ENCODE measurements around the gene RBP3. TPM values are rescaled to one million over a fixed set of nuclear protein-coding genes. Genes with fewer than 3 reads are reported as not detected.

RBP3 gene
- polyA plus RNA-seq, 6 donors from 2014 or later: not detected

DNA sequence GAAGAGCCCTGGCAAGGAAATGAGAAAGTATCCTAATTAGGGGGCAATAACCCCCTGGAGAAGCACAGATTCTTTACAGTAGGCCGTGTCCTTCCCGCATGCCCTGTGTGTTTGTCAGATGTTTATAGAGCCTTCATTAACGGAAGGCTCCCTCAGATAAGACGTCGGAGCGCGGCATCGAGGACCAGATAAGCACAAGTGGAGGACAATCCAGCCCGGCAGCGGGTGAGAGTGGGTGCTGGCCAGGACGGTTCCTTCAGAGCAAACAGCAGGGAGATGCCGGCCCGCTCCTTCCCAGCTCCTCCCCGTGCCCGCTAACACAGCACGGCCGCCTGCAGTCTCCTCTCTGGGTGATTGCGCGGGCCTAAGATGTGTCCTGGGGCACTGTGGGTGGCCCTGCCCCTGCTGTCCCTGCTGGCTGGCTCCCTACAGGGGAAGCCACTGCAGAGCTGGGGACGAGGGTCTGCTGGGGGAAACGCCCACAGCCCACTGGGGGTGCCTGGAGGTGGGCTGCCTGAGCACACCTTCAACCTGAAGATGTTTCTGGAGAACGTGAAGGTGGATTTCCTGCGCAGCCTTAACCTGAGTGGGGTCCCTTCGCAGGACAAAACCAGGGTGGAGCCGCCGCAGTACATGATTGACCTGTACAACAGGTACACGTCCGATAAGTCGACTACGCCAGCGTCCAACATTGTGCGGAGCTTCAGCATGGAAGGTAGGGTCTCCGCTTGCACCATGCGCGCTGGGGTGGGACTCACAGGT, 25.7 kb upstream of the RBP3 start, which contains the start of gene GDF2:
Gene GDF2 (plus strand): TSS at position 155 of the 762 bp plus-strand sequence. CDS start 215 bp downstream, at position 370.
- Mint-ChIP-seq H3K9me3 (peaks cover 0 to 2% (median 0%) of the 10 kb centered on the region in 7 donors), H3K27ac (peak within 1 kb of the TSS in 1 of 6 donors; percentile 58), H3K4me3 (peak within 1 kb of the TSS in 1 of 8 donors; percentile 57), H3K4me1 (peaks cover 0 to 1% (median 0%) of the 10 kb centered on the region in 3 donors), H3K36me3 (no peaks in the 10 kb centered on the region), H3K27me3 (peaks cover 9 to 37% (median 31%) of the 10 kb centered on the region in 3 donors)
- DNase-seq (no peak), ATAC-seq (ENCODE audit: low read depth in 2 of 2) (no peak)

DNA sequence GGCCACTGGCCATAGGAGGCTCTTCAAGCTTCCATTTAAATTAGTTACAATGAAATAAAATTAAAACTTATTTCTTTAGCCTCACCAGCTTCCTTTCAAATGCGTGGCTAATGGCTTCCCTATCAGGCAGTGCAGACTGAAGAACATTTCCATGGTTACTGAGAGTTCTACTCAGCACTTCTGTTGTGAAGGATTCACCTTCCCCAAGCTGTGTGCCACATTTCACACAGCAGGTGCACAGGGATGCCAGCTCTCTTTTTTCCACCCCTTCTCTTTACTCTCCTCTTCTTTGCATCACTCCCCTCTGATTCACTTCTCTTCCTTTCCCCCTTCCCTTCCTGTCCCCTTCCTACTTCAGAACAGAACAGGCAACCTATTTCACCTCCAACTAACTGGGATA, 25.1 kb upstream of the RBP3 start:
- Mint-ChIP-seq H3K4me3 (no peak overlapping the region), H3K4me1 (peaks cover 0 to 7% (median 0%) of the 10 kb centered on the region in 3 donors), H3K27ac (peak overlapping the region in 1 of 6 donors; percentile 58), H3K27me3 (peaks cover 9 to 37% (median 31%) of the 10 kb centered on the region in 3 donors), H3K9me3 (peaks cover 0 to 7% (median 2%) of the 10 kb centered on the region in 7 donors), H3K36me3 (no peaks in the 10 kb centered on the region)
- DNase-seq: no peak
- no peak for ATAC-seq (ENCODE audit: low read depth in 2 of 2)

DNA sequence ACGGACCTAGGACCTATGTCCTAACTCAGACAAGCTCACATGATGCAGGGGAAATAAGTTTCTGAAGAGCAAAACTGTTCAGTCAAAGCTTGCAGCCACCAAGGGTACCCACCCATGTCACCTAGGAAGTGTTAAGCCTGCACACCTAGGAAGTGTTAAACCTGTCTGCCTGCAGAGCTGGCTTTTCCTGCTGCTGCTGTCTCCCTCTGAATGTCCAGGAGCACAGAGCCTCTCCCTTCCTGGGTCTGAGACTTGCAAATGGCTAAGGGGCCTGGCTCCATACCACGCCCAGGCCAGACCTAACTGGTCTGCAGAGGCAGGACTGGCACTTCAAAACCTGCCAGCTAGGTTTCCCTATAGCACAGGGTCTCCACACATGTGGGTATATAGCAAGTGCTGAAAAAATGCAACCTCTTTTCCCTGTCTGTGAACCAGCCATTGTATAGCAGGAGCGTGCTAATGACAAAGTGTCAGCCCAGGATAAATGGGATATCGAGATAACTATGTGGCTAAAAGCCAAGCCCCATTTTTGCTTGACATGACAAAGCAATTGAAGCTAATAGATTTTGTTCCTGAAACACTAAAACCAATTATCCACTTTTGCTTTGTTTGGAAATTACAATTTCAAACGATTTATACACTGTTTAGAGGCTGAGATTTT, 24.4 kb upstream of the RBP3 start:
- H3K4me3 Mint-ChIP-seq: no peak overlapping the region
- peaks cover 0 to 14% (median 0%) of the 10 kb centered on the region in 3 donors for H3K4me1 Mint-ChIP-seq
- no peak for ATAC-seq (ENCODE audit: low read depth in 2 of 2)
- no peak for DNase-seq
- no peaks in the 10 kb centered on the region for H3K36me3 Mint-ChIP-seq
- peaks cover 0 to 11% (median 3%) of the 10 kb centered on the region in 7 donors for H3K9me3 Mint-ChIP-seq
- no peak overlapping the region for H3K27ac Mint-ChIP-seq
- H3K27me3 Mint-ChIP-seq: peaks cover 9 to 37% (median 29%) of the 10 kb centered on the region in 3 donors

DNA sequence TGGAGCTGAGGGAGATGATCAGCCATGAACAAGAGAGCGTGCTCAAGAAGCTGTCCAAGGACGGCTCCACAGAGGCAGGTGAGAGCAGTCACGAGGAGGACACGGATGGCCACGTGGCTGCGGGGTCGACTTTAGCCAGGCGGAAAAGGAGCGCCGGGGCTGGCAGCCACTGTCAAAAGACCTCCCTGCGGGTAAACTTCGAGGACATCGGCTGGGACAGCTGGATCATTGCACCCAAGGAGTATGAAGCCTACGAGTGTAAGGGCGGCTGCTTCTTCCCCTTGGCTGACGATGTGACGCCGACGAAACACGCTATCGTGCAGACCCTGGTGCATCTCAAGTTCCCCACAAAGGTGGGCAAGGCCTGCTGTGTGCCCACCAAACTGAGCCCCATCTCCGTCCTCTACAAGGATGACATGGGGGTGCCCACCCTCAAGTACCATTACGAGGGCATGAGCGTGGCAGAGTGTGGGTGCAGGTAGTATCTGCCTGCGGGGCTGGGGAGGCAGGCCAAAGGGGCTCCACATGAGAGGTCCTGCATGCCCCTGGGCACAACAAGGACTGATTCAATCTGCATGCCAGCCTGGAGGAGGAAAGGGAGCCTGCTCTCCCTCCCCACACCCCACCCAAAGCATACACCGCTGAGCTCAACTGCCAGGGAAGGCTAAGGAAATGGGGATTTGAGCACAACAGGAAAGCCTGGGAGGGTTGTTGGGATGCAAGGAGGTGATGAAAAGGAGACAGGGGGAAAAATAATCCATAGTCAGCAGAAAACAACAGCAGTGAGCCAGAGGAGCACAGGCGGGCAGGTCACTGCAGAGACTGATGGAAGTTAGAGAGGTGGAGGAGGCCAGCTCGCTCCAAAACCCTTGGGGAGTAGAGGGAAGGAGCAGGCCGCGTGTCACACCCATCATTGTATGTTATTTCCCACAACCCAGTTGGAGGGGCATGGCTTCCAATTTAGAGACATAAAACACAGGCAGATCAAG, 22.6 kb upstream of the RBP3 start:
- Mint-ChIP-seq H3K4me1 (peaks cover 0 to 14% (median 0%) of the 10 kb centered on the region in 3 donors), H3K27ac (no peak overlapping the region), H3K27me3 (peaks cover 9 to 36% (median 27%) of the 10 kb centered on the region in 3 donors), H3K36me3 (no peaks in the 10 kb centered on the region), H3K4me3 (no peak overlapping the region), H3K9me3 (peaks cover 0 to 11% (median 3%) of the 10 kb centered on the region in 7 donors)
- DNase-seq (no peak), ATAC-seq (ENCODE audit: low read depth in 2 of 2) (no peak)

DNA sequence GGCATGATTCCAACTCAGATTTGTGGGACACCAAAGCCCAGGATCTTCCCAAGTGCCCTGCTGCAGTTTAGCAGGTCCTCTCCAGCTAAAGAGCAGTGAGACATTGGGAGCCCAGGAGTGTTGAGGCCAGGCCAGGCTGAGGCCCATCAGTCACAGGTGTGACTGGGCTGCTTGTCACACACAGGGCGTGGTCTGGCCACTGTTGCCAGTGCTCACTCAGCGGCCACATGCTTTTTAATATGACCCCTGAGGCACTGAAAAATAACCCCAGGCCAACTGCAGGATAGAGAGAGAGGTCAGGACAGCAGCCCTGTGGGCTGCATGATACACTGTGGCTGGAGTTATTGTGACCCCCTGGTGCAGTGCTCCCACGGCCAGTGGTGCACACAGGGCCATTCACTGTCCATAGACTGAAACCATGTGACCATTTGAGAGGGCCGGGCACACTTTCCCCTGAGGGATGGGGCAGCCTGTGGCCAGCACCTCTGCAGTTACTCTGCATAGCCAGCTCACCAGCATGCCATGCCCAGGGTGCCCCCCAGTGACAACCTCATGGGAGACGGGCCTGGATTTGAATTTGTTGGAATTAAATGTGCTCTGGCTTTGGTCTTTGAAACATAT, 21.7 kb upstream of the RBP3 start:
- Mint-ChIP-seq H3K36me3 (no peaks in the 10 kb centered on the region), H3K27ac (peak overlapping the region in 1 of 6 donors; percentile 44), H3K4me3 (no peak overlapping the region), H3K27me3 (peaks cover 5 to 28% (median 19%) of the 10 kb centered on the region in 3 donors), H3K9me3 (peaks cover 0 to 11% (median 3%) of the 10 kb centered on the region in 7 donors), H3K4me1 (peaks cover 0 to 14% (median 0%) of the 10 kb centered on the region in 3 donors)
- ATAC-seq (ENCODE audit: low read depth in 2 of 2): no peak
- no peak for DNase-seq

DNA sequence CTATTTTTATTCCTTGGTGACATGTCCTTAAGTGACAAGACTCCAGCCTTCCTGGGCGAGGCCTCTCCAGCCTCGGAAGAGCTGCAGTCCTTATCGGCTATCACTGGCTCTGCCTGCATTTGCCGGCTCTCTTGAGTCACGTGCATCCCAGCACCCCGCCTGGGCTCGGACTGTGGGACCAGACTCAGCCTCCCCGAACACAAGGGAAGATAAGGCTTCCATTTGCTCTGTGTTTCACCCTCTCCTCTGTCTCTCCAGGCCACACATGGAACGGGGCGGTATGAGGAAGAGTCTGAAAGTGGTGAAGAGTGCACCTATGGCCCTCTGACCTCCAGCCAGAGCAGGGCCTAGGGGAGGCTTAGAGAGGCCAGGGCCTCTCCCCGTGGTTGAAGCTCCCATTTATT, 21.2 kb upstream of the RBP3 start:
- Mint-ChIP-seq H3K27ac (peak overlapping the region in 1 of 6 donors; percentile 47), H3K4me3 (no peak overlapping the region), H3K27me3 (peaks cover 4 to 23% (median 14%) of the 10 kb centered on the region in 3 donors), H3K36me3 (no peaks in the 10 kb centered on the region), H3K9me3 (peaks cover 0 to 11% (median 3%) of the 10 kb centered on the region in 7 donors), H3K4me1 (peaks cover 0 to 14% (median 0%) of the 10 kb centered on the region in 3 donors)
- DNase-seq (no peak), ATAC-seq (ENCODE audit: low read depth in 2 of 2) (no peak)

DNA sequence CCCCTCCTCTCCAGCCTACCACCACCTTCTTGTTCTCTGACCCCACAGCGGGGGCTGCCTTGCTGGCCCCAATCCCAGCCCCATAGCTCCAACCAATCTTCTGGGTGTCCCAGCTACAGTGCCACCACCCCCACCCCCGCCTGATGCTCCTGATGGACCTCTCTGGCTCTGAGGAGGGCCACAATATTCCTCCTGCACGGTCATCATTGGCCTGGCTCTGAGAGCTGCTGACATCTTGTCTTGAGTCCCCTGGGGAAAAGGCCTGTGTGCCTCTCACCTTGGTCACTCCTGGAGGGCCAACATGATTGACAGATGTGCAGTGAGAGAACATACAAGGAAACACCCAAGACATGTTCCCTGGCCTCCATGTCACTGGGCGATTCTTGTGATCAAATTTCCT, 18.3 kb upstream of the RBP3 start:
- Mint-ChIP-seq H3K9me3 (peaks cover 0 to 11% (median 3%) of the 10 kb centered on the region in 7 donors), H3K27ac (no peak overlapping the region), H3K36me3 (no peaks in the 10 kb centered on the region), H3K4me3 (no peak overlapping the region), H3K27me3 (peaks cover 3 to 15% (median 10%) of the 10 kb centered on the region in 3 donors), H3K4me1 (peaks cover 0 to 14% (median 0%) of the 10 kb centered on the region in 3 donors)
- DNase-seq (no peak), ATAC-seq (ENCODE audit: low read depth in 2 of 2) (no peak)

DNA sequence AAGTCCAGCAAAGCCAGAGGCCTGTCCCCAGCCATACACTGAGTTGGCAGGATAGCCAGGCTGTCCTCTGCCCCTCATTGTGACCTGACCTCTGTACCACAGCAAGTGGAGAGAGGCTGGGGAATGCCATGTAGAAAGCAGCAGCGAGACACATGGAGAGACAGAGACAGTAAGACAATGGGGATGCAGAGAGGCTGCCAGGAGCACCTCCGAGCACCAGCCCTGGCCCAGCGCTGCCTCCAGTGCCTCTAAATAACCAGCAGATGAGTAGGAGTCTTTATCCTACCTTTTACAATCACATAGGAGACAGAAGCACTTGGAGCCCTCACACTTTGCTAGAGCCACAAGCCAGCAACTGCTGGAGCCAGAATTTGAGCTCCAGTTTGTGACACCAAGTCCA, 17.8 kb upstream of the RBP3 start:
- Mint-ChIP-seq H3K27ac (no peak overlapping the region), H3K4me1 (peaks cover 0 to 14% (median 0%) of the 10 kb centered on the region in 3 donors), H3K27me3 (peaks cover 7 to 12% (median 11%) of the 10 kb centered on the region in 3 donors), H3K36me3 (no peaks in the 10 kb centered on the region), H3K9me3 (peaks cover 0 to 11% (median 3%) of the 10 kb centered on the region in 7 donors), H3K4me3 (no peak overlapping the region)
- ATAC-seq (ENCODE audit: low read depth in 2 of 2): no peak
- DNase-seq: no peak

DNA sequence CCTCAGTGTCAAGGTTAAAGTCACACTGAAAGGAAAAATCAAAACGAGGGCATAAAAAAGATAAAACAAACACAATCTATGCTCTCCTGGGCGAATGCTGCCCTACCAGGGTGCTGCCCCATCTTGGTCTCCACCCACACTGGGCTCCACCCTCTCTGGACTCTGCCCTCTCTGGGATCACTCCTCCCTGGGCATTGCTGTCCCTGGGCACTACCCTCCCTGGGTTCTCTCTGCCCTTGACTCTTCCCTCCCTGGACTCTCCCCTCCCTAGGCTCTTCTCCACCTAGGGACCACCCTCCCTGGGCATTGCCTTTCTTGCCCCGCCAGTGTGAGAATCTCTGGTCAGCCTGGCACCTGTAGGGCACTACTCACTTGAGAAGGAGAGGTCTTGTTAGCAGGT, 17.4 kb upstream of the RBP3 start:
- H3K27ac Mint-ChIP-seq: no peak overlapping the region
- H3K27me3 Mint-ChIP-seq: peaks cover 11 to 15% (median 12%) of the 10 kb centered on the region in 3 donors
- H3K9me3 Mint-ChIP-seq: peaks cover 0 to 11% (median 3%) of the 10 kb centered on the region in 7 donors
- H3K36me3 Mint-ChIP-seq: no peaks in the 10 kb centered on the region
- H3K4me3 Mint-ChIP-seq: no peak overlapping the region
- H3K4me1 Mint-ChIP-seq: peaks cover 0 to 14% (median 0%) of the 10 kb centered on the region in 3 donors
- DNase-seq: no peak
- ATAC-seq (ENCODE audit: low read depth in 2 of 2): no peak

DNA sequence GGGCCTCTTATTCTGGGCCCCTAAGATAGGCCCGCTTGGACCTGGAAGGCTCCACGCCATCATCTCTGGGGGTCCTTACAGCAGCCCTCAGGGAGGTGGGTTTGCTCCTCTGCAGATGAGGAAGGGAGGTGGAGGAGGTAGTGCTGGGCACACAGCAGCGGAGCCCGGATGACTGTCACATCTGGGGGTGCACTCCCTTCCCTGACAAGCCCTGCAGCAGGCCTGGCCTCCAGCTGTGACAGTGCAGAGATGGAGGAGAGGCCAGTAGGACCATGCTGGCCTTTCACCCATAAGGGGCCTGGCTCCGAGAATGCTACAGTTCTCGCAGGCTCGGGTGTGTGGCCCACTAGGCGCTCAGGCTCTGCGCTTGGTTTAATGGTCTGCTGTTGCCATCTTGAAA, 16.7 kb upstream of the RBP3 start:
- Mint-ChIP-seq H3K9me3 (peaks cover 0 to 11% (median 3%) of the 10 kb centered on the region in 7 donors), H3K27me3 (peaks cover 18 to 22% (median 18%) of the 10 kb centered on the region in 3 donors), H3K36me3 (no peaks in the 10 kb centered on the region), H3K4me3 (no peak overlapping the region), H3K27ac (no peak overlapping the region), H3K4me1 (peaks cover 0 to 14% (median 0%) of the 10 kb centered on the region in 3 donors)
- ATAC-seq (ENCODE audit: low read depth in 2 of 2) (no peak), DNase-seq (no peak)

DNA sequence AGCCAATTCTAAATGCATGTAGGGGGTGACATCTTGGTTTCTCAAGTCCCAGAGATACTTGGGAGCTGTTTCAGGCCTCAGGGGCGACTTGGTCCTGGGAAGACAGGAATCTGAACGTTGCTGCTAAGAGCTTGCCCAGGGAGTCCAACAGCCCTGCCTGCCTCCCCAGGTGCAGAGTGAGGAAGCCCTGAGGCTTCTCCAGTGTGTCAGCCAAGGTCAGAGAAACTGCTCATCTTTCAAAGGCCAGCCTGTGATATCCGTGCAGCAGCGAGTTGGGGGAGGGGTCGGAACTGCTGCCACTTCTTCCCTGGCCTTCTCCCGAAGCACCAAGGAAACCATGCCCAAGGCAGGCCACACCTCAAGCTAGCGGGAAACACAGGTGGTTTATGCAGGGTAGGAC, 16.2 kb upstream of the RBP3 start:
- Mint-ChIP-seq H3K9me3 (peaks cover 0 to 11% (median 3%) of the 10 kb centered on the region in 7 donors), H3K4me3 (no peak overlapping the region), H3K27ac (no peak overlapping the region), H3K27me3 (peaks cover 18 to 23% (median 19%) of the 10 kb centered on the region in 3 donors), H3K36me3 (no peaks in the 10 kb centered on the region), H3K4me1 (peaks cover 0 to 14% (median 0%) of the 10 kb centered on the region in 3 donors)
- ATAC-seq (ENCODE audit: low read depth in 2 of 2): no peak
- no peak for DNase-seq

DNA sequence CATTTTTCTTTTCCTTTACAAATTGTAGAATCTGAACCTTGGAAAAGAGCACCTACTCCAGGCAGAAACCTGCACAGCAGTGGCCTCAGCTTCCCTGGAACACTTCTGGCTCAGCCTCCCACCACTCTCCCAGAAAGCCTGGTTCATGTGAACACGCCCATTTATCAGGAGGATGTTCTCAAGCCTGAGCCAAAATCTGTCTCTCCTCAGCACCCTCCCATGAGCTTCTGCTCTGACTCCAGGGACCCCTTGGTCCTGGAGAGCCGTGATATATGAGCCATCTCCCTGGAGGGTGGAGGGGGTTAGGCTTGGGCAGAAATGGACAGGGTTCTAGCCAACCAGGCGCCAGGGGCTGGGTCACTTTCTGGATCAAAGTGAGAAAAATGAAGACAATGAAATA, 15.8 kb upstream of the RBP3 start:
- no peak for ATAC-seq (ENCODE audit: low read depth in 2 of 2)

More for the DNA sequence above, 15.8 kb upstream of the RBP3 start:
- no peak for DNase-seq
- Mint-ChIP-seq H3K9me3 (peaks cover 0 to 11% (median 3%) of the 10 kb centered on the region in 7 donors), H3K27me3 (peaks cover 18 to 23% (median 23%) of the 10 kb centered on the region in 3 donors), H3K27ac (no peak overlapping the region), H3K36me3 (no peaks in the 10 kb centered on the region), H3K4me1 (peaks cover 0 to 14% (median 0%) of the 10 kb centered on the region in 3 donors), H3K4me3 (no peak overlapping the region)
